ENCODE measurements around the gene UNC50.
"Not testable (repeated sequence)": the region's sequence is repeated elsewhere in the genome, so short reads cannot be mapped to it uniquely, and the experiment has no call there.

Gene UNC50

DNA sequence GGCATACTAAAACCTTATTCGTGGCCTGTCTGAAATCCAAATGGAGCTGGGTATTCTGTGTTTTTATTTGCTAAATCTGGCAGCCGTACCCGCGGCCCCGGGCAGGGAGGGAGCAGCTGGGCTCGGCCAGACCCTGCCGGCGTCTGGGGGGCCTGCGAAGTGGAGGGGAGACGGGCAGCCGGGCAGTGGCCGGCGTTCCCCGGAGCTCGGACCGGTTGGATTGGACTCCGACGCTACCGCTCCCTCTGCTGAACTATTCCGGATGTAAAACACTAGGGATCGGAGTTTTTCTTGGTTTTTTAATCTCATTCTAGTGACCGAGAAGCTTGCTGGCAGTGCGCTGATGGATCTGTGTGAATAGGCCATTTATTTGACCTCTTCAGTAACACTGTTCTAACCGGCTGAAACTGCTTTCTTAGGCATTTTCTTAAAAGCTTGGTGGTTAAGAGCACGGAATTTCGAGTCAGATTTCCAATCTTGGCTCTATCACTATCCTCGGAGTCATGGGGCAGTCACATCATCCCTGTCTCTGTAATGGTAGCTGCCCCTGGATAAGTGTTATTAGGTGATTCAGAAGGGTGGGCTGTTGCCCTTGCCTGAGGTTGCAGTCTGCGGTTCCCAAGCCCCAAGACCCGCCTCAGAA, 694 bp downstream of the UNC50 start:
- no peak for DNase-seq (ENCODE audit: low read depth in 2 of 3, low spot score in 2 of 3)

DNA sequence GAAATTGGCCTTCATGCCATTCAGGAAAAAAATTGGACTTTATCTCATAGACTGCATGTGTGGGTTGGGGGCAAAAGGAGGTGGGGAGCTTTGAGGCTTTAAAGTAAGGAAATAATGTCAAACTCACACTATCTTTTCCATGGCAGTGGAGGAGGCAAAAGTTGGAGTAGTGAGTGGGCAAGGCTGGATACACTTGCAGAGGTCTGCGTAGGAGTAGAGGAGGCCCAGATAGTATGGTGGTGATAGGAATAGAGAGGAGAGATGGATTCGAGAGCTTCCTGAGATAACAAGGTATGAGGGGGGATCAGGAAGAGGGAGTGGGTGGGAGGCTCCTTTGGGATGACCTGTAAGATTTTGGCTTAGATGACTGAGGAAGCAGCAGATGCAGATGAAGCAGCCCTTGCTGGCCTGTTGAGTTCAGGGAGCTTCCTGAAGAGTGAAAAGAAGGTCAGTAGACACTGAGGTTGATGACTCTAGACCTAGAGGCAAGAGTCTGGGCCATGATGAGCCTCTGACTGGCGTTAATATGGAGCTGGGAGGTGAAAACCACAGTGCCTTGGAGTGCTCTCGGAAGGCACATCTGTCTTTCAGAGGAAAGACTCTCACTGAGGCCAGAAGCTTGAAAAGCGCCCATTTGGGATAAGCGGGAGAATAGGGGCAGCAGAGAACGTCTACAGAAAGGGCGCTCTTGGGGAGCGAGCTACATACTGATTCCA, 5.8 kb downstream of the UNC50 start:
- DNase-seq (ENCODE audit: low read depth in 2 of 3, low spot score in 2 of 3), result no peak

DNA sequence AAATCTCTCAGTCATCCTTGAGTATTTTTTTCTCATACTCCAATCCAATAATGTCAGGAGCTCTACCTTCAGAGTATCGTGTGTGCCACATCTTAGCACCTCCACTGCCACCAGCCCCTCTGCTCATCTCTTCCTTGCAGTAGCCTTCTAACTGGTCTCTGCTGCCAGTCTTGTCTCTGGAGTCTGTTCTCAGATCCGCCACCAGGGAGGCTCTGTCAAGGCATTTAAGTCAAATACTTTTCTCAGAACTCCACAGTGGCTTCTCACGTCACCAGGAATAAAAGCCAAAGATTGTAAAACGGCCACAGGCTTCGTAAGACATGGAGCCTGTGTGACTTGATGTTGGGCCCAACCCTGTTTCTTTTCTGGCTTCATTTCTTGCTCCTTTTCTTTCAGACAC, 7.1 kb downstream of the UNC50 start:
- DNase-seq (ENCODE audit: low read depth in 2 of 3, low spot score in 2 of 3), result no peak

DNA sequence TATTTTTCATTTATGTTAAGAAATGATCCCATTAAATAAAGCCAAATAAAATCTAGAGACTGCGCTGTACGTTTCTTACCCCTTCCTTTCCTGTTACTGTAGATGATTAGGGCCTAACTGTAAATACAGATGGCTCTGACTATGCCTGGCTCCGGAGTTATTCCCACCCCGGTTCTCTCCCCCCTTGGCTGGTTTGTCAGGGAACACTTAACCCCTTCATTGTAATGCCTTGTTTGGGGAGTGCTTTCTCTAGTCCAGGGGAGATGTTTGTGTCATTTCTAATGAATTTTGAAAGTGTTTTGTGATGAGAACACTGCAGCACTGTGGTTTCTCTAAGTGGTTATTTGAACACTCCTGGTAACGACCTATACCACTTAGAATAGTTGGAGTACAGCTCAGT, 8.8 kb downstream of the UNC50 start:
- DNase-seq (ENCODE audit: low read depth in 2 of 3, low spot score in 2 of 3), result no peak

DNA sequence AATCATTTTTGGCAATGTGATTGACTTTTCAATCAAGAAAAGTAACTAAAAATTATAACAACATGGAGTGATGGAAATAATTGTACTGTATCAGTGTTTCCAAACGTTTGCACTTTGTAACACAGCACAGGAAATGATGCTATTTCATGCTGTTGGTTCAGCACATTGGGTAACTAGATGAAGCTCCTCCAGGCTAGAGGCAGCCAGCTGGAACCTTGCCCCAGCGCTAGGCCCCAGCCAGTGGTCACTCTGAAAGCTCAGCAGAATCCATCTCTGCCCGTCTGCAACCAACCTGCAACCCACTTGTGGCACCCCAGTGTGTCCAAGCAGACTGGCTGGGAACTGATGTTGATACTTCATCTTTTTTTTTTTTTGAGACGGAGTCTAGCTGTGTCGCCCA, 15.3 kb downstream of the UNC50 start:
- no peak for DNase-seq (ENCODE audit: low read depth in 2 of 3, low spot score in 2 of 3)

DNA sequence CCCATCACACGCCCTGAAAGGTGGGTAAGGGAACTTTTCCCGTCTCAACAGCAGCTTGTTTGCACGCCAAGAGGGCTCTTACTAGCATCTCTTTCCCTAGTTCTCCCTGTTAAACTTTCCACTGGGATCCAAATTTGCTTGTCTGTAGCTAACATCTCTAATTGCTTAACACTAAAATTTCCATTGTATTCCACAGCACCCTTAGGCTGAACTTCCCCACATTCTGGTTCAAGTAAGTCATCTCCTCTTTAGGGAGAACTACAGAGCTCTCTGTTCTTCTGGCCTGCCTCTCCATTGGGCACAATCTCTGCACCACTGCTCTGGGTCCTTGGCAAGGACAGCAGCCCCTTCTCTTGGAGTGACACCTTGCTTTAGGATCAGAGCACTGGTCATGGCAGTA, 24.0 kb downstream of the UNC50 start:
- no peak for DNase-seq (ENCODE audit: low read depth in 2 of 3, low spot score in 2 of 3)

DNA sequence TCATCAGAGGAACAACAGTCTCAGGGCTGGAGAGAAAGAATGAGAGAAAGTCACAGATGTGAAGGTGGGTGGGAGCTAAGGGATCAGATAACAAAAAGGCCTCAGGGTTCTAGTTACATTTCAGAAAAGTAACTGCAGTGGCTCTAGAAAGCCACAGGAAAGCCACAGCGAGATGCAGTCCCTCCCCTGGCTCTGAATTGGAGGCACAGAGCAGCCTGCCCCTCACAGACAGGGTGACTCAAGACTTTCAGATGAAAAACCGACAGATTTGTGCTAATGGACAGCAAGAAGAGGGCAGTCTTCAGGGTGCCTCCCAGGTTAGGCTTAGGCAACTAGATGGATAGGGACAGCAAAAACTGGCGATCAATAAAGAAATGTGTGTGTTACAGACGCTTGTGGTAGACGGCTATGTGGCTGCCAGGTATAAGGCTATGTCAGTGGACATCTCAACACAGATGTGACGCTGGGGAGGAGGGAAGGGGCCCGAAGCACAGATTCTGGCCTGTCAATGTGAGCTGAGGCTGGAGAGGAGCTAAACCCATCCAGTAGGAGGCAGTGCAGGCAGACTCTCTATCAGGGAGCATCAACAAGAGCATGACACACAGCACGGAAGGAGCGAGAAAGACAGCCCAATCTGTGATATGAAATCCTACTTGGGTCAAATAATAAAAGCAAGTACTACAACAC, 26.2 kb downstream of the UNC50 start:
- no peak for DNase-seq (ENCODE audit: low read depth in 2 of 3, low spot score in 2 of 3)

DNA sequence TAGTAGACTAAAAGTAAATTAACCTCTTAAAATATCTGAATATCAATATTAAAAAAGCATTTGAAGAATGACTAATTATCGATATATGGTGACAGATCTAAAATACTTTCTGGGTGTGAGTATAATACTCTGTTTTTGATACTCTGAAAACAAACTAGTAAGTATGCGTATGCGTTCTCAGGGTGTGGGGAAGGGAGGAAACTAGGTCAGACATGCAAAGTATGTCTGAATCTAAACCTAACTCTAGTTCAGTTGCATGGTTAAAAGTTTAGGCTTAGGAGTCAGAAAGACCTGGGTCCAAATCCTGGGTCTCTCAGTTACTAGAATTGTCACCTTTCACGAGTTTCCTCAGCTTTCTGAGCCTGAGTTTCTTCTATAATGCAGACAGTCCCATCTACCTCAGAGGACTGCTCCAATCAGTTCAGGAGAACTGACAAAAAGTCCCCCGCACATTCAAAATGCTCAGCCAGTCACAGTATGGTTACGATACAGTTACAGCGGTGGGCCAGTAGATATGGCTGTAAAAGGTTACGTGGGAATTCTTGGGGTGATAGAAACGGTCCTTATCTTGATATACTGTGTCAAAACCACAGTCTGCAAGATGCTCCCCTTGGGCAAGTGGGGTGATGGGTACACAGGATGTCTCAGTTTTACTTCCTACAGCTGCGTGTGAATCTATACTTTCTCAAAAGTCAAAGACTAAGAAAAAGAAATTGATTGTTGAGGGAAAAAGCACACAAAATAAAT, 29.2 kb downstream of the UNC50 start:
- DNase-seq (ENCODE audit: low read depth in 2 of 3, low spot score in 2 of 3), result peak in 1 of 3 experiments; percentile 25

DNA sequence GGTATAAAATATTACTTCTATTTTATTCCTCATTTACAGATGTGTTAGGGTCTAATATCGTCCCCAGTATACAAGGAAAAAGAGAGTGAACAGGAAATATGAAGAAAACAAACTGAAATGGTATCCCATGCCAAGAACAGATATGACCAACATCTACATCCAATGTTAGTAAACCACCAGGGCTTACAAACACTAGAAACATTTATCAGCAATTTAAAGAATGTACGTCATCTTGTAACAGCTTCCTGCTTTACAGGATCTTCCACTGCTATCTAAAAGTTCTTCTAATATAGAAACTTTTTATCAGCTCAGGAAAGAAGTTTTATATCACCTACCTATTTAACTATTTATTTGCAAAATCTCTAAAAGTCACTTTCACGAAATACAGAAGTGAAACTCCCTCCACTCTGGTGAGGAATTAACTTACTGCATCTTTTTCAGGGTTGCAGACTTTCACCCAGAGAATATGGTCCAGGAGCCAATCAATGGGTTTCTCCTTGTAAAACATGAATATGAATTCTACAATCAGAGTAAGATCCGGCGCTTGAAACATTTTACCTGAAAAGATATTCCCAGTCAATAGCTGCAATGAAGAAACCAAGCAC, 35.2 kb downstream of the UNC50 start:
- DNase-seq (ENCODE audit: low read depth in 2 of 3, low spot score in 2 of 3), result no peak

DNA sequence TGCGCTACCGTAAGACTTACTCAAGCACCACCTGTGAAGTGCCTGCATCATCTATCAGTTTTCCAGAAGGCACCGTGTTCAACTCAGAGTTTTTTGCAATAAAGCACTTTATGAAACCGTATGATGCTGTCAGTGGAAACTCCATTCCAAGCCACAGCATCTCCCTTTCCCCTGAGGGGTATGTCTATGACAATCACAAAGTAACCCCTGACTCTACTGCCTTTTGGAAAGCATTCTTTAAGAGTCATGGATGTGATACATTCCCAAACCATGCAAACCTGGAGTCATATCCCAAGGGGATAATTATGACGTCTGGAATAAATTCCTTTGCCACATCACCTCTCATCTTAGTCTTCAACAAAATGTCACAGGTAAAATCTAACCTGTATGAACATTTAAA, 39.2 kb downstream of the UNC50 start:
- DNase-seq (ENCODE audit: low read depth in 2 of 3, low spot score in 2 of 3), result no peak

DNA sequence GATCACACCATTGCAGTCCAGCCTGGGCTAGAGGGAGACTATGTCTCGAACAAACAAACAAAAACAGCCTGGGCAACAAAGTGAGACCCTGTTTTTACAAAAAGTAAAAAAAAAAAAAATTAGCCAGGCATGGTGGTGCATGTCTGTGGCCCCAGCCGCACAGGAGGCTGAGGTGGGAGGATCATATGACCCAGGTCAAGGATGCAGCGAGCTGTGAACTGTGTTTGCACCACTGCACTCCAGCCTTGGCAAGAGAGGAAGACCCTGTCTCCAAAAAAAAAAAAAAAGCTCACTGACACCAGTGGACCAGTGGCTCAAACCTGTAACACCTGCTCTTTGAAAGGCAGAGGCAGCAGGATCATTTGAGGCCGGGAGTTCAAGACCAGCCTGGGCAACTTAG, 40.1 kb downstream of the UNC50 start:
- no peak for DNase-seq (ENCODE audit: low read depth in 2 of 3, low spot score in 2 of 3)

DNA sequence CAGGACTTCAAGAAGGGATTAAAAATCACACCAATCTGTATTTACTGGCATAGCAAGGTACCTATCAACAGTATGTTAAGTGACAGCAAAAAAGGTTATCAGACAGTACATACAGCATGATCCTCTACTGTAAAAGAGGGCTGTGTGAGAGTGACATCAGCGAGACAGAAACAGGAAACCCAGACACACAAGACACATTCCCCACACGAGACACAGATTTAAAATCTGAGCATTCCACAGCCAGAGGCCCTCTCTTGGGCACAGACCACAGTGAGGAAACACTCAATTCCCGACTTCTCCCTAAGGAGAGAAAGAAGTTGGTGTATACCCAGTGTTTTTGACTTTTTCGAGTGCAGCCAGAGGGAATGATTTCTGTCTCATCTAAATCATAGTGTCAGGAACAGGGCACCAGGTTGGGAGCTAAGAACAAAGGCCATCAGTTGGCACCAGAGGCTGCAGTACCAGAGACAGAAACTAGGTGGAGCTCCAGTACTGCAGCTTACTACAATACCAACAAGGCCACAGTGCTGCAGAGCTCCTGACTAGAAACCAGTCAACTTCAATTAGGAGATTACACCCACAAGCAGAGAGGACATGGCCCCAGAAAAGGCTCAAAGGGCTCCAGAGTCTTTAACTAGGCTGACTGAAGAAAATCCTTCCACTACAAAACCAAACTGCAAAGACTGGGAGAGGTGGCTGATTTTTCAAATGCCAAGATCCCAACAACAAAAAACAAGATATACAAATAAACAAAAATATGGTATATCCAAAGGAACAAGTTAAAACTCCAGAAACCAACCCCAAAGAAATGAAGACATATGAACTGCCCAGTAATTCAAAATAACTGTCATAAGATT, 41.0 kb downstream of the UNC50 start:
- peak in 1 of 3 experiments; percentile 63 for DNase-seq (ENCODE audit: low read depth in 2 of 3, low spot score in 2 of 3)

DNA sequence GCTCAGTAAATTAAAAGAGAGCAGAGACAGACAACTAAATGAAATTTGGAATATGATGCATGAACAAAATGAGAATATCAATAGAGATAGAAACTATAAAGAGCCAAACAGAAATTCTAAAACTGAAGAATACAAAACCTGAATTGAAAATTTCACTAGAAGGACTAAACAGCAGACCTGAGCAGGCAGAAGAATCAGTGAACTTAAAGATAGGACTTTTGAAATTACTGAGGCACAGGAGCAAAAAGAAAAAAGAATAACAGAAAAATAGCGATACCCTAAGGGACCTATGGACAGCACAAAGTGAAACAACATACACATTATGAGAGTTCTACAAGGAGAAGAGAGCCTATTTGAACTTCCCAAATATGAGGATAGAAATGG, 41.6 kb downstream of the UNC50 start:
- DNase-seq (ENCODE audit: low read depth in 2 of 3, low spot score in 2 of 3), result no peak

DNA sequence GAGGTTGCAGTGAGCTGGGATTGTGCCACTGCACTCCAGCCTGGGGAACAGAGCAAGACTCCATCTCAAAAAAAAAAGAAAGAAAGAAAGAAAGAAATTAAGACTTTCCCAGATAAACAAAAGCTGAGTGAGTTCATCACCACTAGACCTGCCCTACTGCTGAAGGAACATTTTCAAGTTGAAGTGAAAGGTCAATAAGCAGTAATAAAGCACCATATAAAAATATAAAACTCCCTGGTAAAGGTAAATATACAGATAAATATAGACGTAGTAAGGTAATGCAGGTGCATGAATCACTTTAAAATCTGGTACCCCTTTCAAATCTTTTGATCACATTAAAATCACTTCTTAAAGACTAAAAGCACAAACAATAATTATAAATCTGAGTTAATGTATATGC, 42.6 kb downstream of the UNC50 start:
- no peak for DNase-seq (ENCODE audit: low read depth in 2 of 3, low spot score in 2 of 3)

DNA sequence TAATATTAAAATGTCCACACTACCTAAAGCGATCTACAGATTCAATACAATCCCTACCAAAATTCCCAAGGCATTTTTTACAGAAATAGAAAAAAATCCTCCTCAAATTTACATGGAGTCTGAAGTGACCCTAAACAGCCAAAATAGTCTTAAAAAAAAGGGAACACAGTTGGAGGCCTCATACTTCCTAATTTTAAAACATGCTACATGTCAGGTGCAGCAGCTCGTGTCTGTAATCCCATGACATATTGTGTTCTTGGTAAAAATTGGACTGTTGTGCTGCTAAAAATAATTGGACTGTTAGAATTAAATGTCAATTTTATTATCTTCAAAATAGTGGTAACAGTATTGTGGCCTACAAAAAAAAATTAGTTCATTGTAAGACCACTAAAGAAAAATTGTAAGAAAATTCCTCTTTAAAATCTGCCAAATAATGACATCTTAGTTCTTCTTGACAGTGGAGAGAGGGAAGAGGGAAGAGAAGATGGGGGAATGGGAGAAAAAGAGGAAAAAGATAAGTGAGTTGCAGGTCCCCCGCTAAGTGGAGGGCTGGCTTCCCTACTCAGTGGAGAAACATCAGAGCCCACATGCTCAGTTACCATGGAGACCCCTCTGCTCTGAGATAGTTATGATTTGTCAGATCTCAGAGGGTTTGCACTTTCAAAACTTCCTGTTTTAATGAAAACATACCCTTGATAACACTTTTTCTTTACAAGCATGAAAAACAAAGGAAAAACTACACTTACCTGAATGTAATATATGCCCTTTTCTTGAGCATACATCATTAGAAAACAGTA, 46.5 kb downstream of the UNC50 start:
- no peak for DNase-seq (ENCODE audit: low read depth in 2 of 3, low spot score in 2 of 3)

DNA sequence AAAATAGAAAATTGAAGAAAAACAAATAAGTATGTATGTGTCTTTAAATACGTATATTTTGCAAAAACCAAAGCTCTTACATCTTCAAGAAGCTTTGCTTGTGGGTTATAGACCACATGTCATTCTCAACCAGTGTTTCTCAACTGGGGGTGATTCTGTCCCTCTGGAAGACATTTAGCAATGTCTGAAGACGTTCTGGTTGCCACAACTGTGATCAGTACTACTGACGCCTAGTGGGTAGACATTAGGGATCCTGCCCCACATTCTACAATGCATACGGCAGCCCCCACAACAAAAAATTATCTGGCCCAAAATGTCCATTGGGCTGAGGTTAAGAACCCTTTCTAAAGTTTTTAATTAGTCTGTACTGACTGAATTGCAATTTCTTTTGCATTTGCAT, 48.4 kb downstream of the UNC50 start:
- DNase-seq (ENCODE audit: low read depth in 2 of 3, low spot score in 2 of 3), result no peak

DNA sequence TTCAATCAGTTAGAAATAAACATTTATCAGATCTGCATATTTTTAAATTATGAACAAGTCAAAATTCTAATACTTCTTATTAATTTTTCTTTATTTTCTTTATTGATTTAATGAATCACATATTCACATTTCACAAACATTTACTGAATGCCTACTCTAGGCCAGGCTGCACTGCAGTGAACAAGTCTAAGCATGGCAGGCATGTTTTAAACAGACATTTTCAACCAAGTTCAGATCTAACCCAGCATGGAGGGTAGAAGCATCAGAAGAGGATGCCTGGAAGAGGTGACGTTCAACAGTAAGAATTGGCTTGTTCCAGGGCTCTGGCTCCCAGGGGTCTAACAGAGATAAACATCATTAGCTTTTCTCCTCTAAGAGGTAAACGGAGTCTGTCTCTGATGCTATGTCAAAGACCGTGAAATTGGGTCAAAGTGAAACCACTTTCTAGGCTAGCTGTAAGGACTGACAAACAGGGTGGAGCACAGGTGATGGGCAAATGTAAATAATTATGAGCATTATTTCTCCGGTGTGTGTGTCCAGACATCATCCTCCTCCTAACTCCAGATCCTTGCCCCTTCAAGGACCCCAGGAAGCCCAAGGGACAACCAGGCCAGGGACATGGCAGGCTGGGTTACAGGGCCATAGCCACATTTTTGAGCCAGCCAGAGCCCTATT, 50.6 kb downstream of the UNC50 start:
- no peak for DNase-seq (ENCODE audit: low read depth in 2 of 3, low spot score in 2 of 3)

DNA sequence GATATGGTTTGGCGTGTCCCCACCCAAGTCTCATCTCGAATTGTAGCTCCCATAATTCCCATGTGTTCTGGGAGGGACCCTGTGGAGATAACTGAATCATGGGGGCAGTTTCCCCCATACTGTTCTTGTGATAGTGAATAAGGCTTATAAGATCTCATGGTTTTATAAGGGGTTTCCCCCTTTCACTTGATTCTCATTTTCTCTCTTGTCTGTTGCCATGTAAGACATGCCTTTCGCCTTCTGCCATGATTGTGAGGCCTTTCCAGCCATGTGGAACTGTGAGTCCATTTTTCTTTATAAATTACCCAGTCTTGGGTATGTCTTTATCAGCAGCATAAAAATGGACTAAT, 51.1 kb downstream of the UNC50 start:
- DNase-seq (ENCODE audit: low read depth in 2 of 3, low spot score in 2 of 3), result not testable (repeated sequence)

DNA sequence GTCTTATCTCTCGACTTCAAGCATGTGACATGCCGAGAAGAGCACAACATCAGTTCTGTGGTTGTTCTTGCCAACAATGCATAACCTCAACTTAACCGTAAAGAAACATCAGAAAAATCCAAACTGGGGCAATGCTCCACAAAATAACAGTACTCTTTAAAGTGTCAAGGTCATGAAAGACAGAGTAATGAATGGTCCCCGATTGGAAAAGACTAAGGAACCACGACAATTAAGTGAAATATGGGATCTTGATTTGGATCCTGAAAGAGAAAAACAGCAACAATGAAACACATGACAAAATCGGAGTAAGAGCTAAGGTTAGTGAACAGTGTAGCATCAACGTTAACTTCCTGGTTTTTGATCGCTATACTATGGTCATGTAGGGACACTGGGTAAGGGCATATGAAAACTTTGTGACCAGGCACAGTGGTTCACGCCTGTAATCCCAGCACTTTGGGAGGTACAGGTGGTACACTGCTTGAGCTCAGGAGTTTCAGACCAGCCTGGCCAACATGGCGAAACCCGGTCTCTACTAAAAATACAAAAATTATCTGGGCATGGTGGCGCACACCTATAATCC, 55.2 kb downstream of the UNC50 start:
- DNase-seq (ENCODE audit: low read depth in 2 of 3, low spot score in 2 of 3), result no peak

Data from activated CD8-positive, alpha-beta memory T cell treated with anti-CD3 and anti-CD28 coated beads for 48 hours (primary cell).